Ramos (cell line): Measurements from ENCODE around the gene PLXND1.
"Not testable (repeated sequence)": the region's sequence is repeated elsewhere in the genome, so short reads cannot be mapped to it uniquely, and the experiment has no call there.

ENCODE experiments used
- in situ Hi-C: fragments of 300-500 bp; cut with MboI; formaldehyde crosslinking; loops from one replicate; pipeline ENCODE4 v1.14.3; 2022; ENCODE audit warnings: low sequenced_read_pairs; ENCODE audit not compliant: unreplicated experiment

PLXND1 gene

DNA sequence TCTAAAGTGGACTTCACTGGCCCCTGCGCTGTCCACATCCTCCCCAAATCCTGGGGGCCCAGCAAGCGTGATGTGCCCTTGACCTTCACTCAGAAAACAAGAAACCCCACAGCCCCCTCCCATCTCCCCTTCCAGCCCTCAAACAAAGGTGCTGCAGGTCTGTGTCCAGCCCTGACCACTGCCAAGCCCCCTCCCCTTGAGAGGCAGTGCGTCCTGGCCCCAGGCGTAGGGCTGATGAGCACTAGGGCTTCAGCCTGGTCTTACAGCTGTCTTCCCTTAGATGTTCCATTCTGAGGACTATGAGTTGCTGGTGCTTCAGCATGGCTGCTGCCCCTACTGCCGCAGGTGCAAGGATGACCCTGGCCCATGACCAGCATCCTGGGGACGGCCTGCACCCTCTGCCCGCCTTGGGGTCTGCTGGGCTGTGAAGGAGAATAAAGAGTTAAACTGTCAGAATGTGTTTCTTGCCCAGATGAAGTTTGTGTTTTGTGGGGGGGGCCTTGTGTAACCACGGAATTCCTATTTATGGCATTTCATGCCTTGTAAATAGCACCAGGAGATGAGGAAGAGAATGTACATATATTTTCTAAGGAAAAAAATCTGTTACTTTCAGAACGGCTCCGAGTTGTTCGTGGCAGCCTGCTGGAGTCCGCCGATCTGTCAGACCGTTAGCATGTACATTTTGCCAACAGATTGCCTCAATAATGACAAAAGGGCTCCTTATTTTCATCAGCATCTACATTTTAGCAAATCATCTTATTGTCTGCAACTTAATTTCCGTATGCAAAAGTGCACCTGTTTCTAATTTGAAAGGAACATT, 86.4 kb downstream of the PLXND1 start:
- in situ Hi-C loops, result no loop called here

DNA sequence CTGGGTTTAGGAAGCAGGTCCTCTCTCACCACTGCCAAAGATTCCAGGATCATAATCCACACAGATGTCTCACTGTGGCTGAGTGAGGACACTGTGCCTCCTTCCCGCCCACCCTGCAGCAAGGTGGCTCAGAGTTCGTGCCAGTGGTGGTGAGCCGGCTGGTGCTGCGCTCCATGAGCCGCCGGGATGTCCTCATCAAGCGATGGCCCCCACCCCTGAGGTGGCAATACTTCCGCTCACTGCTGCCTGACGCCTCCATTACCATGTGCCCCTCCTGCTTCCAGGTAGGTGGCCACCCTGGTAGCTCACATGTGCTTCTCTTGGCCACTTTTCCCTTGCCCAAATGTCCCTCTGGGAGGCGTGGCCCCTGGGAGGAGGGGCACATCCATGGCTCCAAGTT, 87.0 kb downstream of the PLXND1 start:
- in situ Hi-C loops, result no loop called here

DNA sequence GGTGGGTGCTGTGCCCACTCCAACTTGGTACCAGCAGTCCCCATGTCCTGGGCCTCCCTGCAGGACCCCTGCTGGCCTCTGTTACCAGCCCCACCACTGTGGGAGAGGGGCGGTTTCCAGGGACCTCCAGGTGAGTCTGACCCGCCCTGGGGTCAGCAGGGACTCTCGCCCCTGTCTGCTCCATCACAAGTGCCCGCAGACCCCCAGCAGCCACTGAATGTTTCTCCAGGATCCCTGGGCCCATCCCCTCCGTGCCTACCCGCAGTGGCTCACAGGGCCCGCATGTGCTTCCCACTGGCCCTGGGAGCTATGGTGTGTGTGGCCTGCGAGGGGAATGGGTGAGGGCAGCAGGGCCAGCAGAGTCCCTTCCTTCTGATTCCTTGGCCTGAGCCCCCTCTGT, 87.9 kb downstream of the PLXND1 start:
- in situ Hi-C loops, result no loop called here

DNA sequence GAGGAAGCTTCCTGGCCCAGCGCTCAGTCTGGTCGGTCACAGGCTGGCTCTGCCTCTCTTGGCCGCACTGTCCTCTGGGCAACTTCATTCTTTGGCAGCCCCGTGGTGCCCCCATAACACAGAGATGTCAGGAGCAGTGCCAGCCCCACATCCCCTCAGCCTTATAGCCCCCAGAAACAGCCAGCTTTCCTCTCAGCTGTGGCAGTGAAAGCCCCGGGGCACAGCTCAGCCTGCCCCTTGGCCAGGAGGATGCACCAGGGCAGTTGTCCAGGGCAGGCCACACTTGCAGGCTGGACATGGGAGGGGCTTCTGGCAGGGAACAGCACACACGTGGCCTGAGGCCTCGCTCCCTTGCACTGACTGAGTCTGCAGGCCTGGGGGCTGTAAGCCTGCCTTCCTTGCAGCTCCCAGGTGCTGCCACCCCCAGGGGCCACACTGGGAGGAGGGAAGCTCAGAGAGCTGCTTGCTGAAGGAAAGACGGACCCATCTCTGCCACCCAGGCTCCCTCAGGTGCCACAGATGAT, 88.4 kb downstream of the PLXND1 start:
- in situ Hi-C loops, result no loop called here

DNA sequence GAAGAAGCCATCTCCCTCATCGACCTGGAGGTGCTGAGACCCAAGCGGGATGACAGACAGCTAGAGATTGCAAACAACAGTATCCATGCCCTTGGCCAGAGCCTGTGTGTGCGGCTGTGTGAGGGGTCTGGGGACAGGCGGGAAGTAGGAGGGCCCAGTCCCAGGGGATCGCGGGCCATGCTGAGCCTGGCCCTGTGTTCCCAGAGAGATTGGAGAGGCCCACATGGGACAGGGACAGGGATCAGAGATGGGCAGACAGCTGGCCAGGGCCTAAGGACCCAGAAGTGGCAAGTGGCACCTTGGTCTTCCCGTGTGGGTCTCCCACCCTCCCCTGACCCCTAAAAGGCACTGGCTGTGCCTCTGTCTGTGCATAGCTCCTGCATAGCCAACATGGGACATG, 89.0 kb downstream of the PLXND1 start:
- in situ Hi-C loops, result no loop called here

DNA sequence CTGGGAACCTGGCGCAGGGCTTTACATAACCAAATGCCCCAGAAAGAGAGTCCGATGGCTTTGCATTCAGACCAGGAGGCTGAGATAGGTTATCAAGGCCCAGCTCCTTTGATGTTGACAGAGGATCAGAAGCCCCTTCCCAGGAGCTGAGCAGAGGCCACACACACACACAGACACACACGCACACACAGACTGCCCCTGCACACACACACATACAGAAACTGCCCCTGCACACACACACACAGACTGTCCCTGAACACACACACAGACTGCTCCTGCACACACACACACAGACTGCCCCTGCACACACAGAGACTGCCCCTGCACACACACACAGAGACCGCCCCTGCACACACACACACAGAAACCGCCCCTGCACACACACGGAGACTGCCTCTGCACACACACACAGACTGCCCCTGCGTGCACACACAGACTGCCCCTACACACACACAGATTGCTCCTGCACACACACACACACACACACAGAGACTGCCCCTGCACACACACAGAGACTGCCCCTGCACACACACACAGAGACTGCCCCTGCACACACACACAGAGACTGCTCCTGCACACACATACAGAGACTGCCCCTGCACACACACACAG, 90.5 kb downstream of the PLXND1 start:
- in situ Hi-C loops, result not testable (repeated sequence)

DNA sequence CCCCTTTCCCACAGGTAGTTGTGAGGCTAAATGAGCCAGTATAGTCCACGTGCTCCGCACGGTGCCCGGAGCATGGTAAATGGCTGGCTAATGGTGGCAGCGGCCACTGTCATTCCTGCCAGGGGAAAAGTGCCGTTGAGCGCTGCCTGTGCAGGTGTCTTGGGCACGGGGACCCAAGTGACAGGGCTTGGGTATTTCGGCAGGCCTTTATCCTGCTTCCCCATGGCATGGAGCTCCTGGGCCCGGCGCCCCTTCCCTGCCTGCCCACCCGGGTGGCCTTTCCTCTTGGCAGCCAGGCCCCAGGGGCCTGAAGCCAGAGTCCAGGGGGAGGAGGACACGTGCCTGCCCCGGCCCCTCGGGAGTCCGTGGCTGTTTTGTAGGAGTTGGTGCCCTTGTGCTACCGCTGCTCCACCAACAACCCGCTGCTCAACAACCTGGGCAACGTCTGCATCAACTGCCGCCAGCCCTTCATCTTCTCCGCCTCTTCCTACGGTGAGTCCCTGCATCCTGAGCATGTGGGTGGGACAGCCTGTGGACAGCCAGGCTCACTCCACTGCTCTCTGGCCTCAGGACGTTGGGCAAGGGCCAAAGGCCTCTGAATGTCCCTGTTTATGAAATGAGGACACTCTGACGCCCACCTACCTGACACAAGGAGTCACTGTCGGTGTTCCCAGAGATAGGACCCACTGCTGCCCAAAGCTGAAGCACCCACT, 91.2 kb downstream of the PLXND1 start:
- in situ Hi-C loops, result not testable (repeated sequence)

DNA sequence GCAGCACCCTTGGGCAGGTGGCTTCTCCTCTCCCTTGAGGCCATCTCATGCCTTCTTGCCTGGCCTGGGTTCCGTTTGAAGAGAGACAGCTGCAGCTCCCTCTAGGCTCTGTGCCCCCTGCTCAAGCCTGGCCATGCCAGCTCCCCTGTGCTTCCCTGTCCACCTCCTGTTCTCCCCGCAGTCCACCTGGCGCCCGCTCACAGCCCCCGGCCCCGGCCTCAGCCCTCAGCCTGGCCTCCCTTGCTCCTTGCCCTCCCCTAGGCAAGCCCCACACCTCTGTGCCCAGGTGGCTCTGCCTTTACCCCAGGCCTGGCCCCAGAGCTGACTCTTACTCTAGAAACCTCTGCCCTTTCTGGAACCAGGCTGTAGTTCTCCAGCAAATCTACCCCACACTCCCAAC, 91.9 kb downstream of the PLXND1 start:
- in situ Hi-C loops, result no loop called here

DNA sequence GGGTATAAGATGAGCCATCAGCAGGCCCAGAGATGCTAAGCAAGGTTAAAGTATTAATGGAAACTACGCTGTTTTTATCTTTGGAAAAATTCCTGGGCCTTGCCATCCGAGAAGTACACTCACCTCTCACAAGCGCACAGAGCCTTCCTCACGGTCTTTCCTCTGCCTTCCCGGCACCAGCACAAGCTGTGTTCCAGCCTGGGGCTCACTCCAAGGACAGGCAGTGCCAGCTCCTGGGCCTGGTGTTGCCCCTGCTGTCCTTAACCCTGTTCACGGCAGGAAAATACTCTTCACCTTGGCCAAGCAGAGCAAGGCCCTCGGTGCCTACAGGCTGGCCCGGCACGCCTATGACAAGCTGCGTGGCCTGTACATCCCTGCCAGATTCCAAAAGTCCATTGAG, 92.4 kb downstream of the PLXND1 start:
- in situ Hi-C loops, result no loop called here

DNA sequence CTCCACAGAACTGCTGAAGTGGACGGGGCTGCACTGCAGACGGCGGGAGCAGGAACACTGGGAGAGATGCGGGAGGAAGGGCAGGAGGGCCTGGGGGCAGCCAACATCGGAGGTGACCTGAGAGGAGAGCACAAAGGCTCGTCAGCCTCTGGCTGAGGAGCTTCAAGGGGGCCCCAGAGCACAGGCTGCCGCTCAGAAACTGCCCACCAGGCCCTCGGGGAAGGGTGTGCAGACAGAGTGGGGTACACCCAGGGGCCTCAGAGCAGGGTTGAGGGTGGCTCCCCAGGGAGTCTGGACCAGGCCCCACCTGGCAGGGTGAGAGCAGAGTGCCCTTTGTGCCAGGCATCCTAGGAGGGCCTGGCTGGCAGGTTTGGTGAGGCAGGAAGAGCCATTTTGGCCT, 92.8 kb downstream of the PLXND1 start:
- in situ Hi-C loops, result no loop called here

DNA sequence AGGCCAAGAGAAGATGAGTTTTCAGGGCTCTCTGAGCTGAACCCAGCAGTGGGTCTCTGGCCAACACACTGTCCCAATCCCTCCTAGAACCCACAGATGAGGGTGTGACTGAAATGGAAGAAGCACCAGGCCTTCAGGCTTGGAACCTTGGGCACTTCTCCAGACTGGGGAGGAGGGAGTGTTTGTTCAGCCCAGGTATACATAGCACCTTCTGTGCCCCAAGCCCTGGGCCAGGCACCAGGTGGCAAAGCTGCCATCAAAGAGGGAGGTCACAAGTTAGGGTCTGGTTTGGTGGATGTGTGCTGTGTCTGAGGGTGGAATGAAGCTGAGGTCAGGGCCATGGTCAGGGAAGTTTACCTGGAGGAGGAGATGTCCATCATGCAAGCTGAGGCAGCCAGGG, 93.9 kb downstream of the PLXND1 start:
- in situ Hi-C loops, result no loop called here

DNA sequence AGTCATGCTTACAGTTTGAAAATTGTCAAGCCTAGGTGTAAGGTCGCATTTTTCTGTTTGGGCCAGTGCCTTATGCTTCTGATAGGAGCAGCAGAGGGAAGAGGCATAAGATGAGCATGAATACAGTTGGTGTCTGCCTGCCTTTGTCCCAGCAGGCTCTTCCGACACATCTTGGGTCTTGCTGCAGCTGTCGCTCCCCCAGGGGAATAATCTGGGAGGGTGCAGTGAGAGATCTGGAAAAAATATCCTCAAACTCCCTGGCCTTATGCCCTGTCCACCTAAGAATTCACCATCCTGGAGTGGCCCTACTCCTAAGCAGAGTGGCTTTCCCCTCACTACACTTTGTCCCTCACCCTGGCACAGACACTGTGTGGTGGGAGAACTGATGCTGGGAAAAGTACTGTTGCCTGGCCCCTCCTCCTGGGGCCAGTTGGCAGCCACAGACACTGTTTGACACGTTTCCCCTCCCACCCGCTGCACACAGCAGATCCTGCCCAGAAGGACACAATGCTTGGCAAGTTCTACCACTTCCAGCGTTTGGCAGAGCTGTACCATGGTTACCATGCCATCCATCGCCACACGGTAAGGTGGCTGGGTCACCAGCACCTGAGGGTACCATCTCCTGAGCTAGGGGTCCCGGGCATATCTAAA, 99.2 kb downstream of the PLXND1 start:
- in situ Hi-C loops, result no loop called here

DNA sequence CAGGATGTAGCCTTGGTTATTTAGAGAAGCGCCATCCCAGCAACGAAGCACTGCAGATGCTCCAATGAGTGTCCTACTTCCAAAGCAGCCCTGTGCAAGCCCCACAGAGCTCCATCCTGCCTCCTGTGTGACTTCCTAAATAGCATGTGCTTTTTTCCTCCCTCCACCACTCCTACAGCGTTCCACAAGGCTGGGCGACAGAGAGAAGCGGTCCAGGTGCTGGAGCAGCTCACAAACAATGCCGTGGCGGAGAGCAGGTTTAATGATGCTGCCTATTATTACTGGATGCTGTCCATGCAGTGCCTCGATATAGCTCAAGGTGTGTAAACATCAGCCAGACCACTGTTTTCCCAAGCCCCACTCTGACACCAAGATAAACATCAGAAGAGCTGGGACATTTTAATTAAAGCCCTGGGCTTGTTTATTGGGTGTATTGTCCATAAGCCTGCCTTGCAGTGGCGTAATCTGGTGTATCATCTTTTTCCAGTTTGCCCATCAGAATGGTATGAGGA, 100.2 kb downstream of the PLXND1 start:
- in situ Hi-C loops, result no loop called here

DNA sequence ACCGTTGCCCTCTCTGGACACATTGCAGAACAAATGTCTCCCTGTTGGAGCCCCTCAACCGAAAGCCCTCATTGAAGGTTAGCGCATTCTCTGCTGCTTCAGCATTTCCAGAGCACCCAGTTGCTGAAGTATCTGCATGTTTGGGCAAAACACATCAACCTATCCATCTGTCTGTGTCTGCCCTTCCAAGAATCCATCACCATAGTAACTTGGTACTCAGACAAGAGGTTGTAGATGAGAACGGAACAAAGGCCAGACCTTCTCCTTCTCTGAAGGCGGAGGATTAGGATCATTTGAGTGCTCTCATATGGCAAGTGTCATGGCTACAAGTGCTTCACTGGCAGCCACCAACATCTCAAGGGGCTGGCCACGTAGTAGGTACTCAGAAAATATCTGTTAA, 101.1 kb downstream of the PLXND1 start:
- in situ Hi-C loops, result no loop called here
